HepG2 (cell line): Measurements from ENCODE around the gene HEMK1. TPM values are rescaled to one million over a fixed set of nuclear protein-coding genes. Genes with fewer than 3 reads are reported as not detected.

Experiments
- ADNP ChIP-seq: sonication (generic); formaldehyde crosslinking; IDR thresholded peaks from 2 replicates; pipeline ENCODE4 v1.4.0; 2020; ENCODE audit warnings: missing genetic modification reagents
- E2F2 ChIP-seq: sonication (generic); formaldehyde crosslinking; IDR thresholded peaks from 2 replicates; pipeline ENCODE4 v1.4.0; 2020; ENCODE audit warnings: missing genetic modification reagents, borderline replicate concordance
- JARID2 ChIP-seq: sonication (generic); formaldehyde crosslinking; IDR thresholded peaks from 2 replicates; pipeline ENCODE4 v1.8.1; 2023; ENCODE audit warnings: missing genetic modification reagents, inconsistent platforms; ENCODE audit not compliant: insufficient replicate concordance
- MBD4 ChIP-seq: IDR thresholded peaks from 2 replicates; pipeline ENCODE4 v1.6.1; 2012; ENCODE audit warnings: low read length, inconsistent platforms, borderline replicate concordance
- NCOR1 ChIP-seq: fragments of 200-600 bp; sonication (generic); IDR thresholded peaks from 2 replicates; pipeline ENCODE4 v1.7.0; 2017; ENCODE audit warnings: antibody characterized with exemption, low read length, borderline replicate concordance
- POLR2AphosphoS2 ChIP-seq: IDR thresholded peaks from 2 replicates; pipeline ENCODE4 v1.6.1; 2011; ENCODE audit warnings: low read depth, low read length, improper control_type of control experiment
- SRSF4 ChIP-seq: fragments of 200-400 bp; formaldehyde crosslinking; IDR thresholded peaks from one replicate; pipeline ENCODE4 v1.6.1; 2018; ENCODE audit warnings: mild to moderate bottlenecking, low read depth, low read length, moderate library complexity; ENCODE audit not compliant: poor library complexity, severe bottlenecking
- TFDP2 ChIP-seq: sonication (generic); formaldehyde crosslinking; IDR thresholded peaks from 2 replicates; pipeline ENCODE4 v1.4.0; 2020; ENCODE audit warnings: missing genetic modification reagents
- ZBTB42 ChIP-seq: sonication (generic); formaldehyde crosslinking; IDR thresholded peaks from 2 replicates; pipeline ENCODE4 v1.5.0; 2020; ENCODE audit warnings: mild to moderate bottlenecking, missing genetic modification reagents
- polyA plus RNA-seq, 8 experiments: library from polyadenylated mRNA; depleted of rRNA in 3 of 8; stranded (reverse) in 7 of 8; unstranded in 1 of 8; fragments of >200 nt; fragmentation: Illumina TruSeq in 4 of 8; extraction: Trizol in 4 of 8; gene quantifications; 2 replicates each; pipeline versions ENCODE4 v1.2.1 to v1.2.3, GENCODE V29; 2011 to 2016; ENCODE audit warnings: low read depth in 4 of 8, missing spikeins in 1 of 8, mixed read lengths in 1 of 8; ENCODE audit not compliant: insufficient read depth in 1 of 8
- total RNA-seq, 5 experiments: library from RNA; depleted of rRNA; stranded (reverse); fragments of >200 nt; fragmentation: Illumina TruSeq; extraction: Trizol; gene quantifications; 2 replicates each; pipeline ENCODE4 v1.2.3, GENCODE V29; 2016; ENCODE audit warnings: low read depth in 1 of 5
- TF ChIP-seq, protein P1 (sequence below): sonication (generic); formaldehyde crosslinking; IDR thresholded peaks from 2 replicates; pipeline ENCODE4 v1.4.0; 2020; ENCODE audit warnings: missing genetic modification reagents
- TF ChIP-seq, protein P2 (sequence below): sonication (generic); formaldehyde crosslinking; IDR thresholded peaks from 2 replicates; pipeline ENCODE4 v1.4.0; 2020; ENCODE audit warnings: missing genetic modification reagents, borderline replicate concordance
- TF ChIP-seq, protein P3 (sequence below): sonication (generic); formaldehyde crosslinking; IDR thresholded peaks from 2 replicates; pipeline ENCODE4 v1.9.0; 2022; ENCODE audit warnings: missing genetic modification reagents, mild to moderate bottlenecking, borderline replicate concordance

HEMK1 gene
- total and polyA plus RNA-seq, 2 of the 13 experiments (the other 11 are each of a cell fraction or from before 2014, with no cell fraction given) = 9.8 to 12.6 TPM

- TF ChIP-seq, protein P1, sequence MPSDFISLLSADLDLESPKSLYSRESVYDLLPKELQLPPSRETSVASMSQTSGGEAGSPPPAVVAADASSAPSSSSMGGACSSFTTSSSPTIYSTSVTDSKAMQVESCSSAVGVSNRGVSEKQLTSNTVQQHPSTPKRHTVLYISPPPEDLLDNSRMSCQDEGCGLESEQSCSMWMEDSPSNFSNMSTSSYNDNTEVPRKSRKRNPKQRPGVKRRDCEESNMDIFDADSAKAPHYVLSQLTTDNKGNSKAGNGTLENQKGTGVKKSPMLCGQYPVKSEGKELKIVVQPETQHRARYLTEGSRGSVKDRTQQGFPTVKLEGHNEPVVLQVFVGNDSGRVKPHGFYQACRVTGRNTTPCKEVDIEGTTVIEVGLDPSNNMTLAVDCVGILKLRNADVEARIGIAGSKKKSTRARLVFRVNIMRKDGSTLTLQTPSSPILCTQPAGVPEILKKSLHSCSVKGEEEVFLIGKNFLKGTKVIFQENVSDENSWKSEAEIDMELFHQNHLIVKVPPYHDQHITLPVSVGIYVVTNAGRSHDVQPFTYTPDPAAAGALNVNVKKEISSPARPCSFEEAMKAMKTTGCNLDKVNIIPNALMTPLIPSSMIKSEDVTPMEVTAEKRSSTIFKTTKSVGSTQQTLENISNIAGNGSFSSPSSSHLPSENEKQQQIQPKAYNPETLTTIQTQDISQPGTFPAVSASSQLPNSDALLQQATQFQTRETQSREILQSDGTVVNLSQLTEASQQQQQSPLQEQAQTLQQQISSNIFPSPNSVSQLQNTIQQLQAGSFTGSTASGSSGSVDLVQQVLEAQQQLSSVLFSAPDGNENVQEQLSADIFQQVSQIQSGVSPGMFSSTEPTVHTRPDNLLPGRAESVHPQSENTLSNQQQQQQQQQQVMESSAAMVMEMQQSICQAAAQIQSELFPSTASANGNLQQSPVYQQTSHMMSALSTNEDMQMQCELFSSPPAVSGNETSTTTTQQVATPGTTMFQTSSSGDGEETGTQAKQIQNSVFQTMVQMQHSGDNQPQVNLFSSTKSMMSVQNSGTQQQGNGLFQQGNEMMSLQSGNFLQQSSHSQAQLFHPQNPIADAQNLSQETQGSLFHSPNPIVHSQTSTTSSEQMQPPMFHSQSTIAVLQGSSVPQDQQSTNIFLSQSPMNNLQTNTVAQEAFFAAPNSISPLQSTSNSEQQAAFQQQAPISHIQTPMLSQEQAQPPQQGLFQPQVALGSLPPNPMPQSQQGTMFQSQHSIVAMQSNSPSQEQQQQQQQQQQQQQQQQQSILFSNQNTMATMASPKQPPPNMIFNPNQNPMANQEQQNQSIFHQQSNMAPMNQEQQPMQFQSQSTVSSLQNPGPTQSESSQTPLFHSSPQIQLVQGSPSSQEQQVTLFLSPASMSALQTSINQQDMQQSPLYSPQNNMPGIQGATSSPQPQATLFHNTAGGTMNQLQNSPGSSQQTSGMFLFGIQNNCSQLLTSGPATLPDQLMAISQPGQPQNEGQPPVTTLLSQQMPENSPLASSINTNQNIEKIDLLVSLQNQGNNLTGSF (CRISPR knock-in tag) = 0 out of 2 replicates have a peak, but pooled peaks have one; percentile 67
- TF ChIP-seq ADNP (CRISPR knock-in tag) = no peak
- TF ChIP-seq POLR2AphosphoS2 = no peak
- TF ChIP-seq SRSF4 = no peak
- TF ChIP-seq, protein P2, sequence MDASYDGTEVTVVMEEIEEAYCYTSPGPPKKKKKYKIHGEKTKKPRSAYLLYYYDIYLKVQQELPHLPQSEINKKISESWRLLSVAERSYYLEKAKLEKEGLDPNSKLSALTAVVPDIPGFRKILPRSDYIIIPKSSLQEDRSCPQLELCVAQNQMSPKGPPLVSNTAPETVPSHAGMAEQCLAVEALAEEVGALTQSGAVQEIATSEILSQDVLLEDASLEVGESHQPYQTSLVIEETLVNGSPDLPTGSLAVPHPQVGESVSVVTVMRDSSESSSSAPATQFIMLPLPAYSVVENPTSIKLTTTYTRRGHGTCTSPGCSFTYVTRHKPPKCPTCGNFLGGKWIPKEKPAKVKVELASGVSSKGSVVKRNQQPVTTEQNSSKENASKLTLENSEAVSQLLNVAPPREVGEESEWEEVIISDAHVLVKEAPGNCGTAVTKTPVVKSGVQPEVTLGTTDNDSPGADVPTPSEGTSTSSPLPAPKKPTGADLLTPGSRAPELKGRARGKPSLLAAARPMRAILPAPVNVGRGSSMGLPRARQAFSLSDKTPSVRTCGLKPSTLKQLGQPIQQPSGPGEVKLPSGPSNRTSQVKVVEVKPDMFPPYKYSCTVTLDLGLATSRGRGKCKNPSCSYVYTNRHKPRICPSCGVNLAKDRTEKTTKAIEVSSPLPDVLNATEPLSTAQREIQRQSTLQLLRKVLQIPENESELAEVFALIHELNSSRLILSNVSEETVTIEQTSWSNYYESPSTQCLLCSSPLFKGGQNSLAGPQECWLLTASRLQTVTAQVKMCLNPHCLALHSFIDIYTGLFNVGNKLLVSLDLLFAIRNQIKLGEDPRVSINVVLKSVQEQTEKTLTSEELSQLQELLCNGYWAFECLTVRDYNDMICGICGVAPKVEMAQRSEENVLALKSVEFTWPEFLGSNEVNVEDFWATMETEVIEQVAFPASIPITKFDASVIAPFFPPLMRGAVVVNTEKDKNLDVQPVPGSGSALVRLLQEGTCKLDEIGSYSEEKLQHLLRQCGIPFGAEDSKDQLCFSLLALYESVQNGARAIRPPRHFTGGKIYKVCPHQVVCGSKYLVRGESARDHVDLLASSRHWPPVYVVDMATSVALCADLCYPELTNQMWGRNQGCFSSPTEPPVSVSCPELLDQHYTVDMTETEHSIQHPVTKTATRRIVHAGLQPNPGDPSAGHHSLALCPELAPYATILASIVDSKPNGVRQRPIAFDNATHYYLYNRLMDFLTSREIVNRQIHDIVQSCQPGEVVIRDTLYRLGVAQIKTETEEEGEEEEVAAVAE (CRISPR knock-in tag) = no peak; the same call in 1 of the 2 replicates
- peak; percentile 88; the same call in 1 of the 2 replicates for TF ChIP-seq ZBTB42
- TF ChIP-seq TFDP2 (CRISPR knock-in tag) = peak; percentile 82
- peak; percentile 96 for TF ChIP-seq NCOR1
- no peak for TF ChIP-seq JARID2 (CRISPR knock-in tag)
- no peak for TF ChIP-seq E2F2 (CRISPR knock-in tag)
- TF ChIP-seq, protein P3, sequence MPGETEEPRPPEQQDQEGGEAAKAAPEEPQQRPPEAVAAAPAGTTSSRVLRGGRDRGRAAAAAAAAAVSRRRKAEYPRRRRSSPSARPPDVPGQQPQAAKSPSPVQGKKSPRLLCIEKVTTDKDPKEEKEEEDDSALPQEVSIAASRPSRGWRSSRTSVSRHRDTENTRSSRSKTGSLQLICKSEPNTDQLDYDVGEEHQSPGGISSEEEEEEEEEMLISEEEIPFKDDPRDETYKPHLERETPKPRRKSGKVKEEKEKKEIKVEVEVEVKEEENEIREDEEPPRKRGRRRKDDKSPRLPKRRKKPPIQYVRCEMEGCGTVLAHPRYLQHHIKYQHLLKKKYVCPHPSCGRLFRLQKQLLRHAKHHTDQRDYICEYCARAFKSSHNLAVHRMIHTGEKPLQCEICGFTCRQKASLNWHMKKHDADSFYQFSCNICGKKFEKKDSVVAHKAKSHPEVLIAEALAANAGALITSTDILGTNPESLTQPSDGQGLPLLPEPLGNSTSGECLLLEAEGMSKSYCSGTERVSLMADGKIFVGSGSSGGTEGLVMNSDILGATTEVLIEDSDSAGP (CRISPR knock-in tag) = peak; percentile 64
- no peak for TF ChIP-seq MBD4
Observed at GRCh38 chr3:50611464-50612233, 42.3 kb downstream of the HEMK1 start, which contains the start of gene CISH (continued).
